ENCODE results near the gene RASA3.

- no peak; the same call in 1 of the 2 replicates for TF ChIP-seq CTCF (IDR thresholded peaks at IDR 0.05; ENCODE audit: low read depth, low read length)
- TF ChIP-seq EZH2phosphoT487 (IDR thresholded peaks at IDR 0.05; ENCODE audit: low read depth) = no peak
Measured at GRCh38 chr13:114017028-114017630, 115.3 kb downstream of the RASA3 start.

Measured in OCI-LY3 (cell line).